Measurements from ENCODE around the gene ATAT1. TPM values are rescaled to one million over a fixed set of nuclear protein-coding genes. Genes with fewer than 3 reads are reported as not detected.

ATAT1 gene
- total and polyA plus RNA-seq, 9 of the 15 experiments (the other 6 are each of a cell fraction or from before 2014, with no cell fraction given) = 0.65 to 5.8 (median 1.6) TPM

DNA sequence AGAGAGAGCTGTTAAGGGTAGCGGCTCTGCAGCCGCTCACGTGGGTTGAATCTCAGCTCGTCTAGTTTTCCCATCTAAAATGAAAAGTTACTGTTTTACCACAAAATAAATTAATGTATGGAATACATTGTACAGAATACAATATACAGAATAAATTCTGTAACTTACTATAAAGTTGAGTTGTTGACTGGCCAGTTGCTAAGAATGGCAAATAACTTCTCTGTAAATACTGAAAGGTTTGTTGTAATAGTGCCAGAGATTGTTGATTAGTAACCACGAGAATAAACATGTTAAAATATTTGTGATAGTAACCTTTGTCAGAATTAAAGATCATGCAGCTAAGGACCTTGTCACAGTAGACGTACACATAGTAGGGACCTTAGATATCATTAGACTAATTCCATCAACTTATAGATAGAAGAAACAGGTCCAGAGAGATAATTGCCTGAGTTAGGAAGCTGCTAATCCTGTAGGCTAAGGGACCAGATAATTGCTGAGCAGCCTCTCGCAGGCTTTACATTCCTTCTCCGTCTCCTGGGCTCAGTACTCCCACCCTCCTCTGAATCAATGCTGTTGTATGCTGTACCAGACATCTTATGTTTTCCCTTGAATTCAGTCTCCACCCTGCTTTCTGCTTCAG lies 64.7 kb downstream of the ATAT1 start (continued):
- TF ChIP-seq MED1 (CRISPR knock-in tag; IDR thresholded peaks at IDR 0.05; ENCODE audit: borderline replicate concordance) = no peak
- no peak for TF ChIP-seq SMAD4 (CRISPR knock-in tag; conservative IDR thresholded peaks at IDR 0.05)
- TF ChIP-seq RBBP5 (IDR thresholded peaks at IDR 0.05; ENCODE audit: borderline replicate concordance, insufficient read depth, low read length, poor library complexity, severe bottlenecking) = no peak
- no peak for TF ChIP-seq CSDE1 (IDR thresholded peaks at IDR 0.05)
- TF ChIP-seq ILK (tag; IDR thresholded peaks at IDR 0.05; ENCODE audit: borderline replicate concordance, low read depth) = no peak
- no peak for TF ChIP-seq ZNF347 (CRISPR knock-in tag; IDR thresholded peaks at IDR 0.05; ENCODE audit: low read depth)
- TF ChIP-seq, protein P1, sequence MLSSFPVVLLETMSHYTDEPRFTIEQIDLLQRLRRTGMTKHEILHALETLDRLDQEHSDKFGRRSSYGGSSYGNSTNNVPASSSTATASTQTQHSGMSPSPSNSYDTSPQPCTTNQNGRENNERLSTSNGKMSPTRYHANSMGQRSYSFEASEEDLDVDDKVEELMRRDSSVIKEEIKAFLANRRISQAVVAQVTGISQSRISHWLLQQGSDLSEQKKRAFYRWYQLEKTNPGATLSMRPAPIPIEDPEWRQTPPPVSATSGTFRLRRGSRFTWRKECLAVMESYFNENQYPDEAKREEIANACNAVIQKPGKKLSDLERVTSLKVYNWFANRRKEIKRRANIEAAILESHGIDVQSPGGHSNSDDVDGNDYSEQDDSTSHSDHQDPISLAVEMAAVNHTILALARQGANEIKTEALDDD (IDR thresholded peaks at IDR 0.05) = no peak
- TF ChIP-seq, protein P2, sequence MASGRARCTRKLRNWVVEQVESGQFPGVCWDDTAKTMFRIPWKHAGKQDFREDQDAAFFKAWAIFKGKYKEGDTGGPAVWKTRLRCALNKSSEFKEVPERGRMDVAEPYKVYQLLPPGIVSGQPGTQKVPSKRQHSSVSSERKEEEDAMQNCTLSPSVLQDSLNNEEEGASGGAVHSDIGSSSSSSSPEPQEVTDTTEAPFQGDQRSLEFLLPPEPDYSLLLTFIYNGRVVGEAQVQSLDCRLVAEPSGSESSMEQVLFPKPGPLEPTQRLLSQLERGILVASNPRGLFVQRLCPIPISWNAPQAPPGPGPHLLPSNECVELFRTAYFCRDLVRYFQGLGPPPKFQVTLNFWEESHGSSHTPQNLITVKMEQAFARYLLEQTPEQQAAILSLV (tag; IDR thresholded peaks at IDR 0.05) = no peak
- no peak for TF ChIP-seq ZNF184 (CRISPR knock-in tag; IDR thresholded peaks at IDR 0.05)
- no peak for TF ChIP-seq ZNF384 (IDR thresholded peaks at IDR 0.05; ENCODE audit: low read depth, low read length)
- TF ChIP-seq, protein P3, sequence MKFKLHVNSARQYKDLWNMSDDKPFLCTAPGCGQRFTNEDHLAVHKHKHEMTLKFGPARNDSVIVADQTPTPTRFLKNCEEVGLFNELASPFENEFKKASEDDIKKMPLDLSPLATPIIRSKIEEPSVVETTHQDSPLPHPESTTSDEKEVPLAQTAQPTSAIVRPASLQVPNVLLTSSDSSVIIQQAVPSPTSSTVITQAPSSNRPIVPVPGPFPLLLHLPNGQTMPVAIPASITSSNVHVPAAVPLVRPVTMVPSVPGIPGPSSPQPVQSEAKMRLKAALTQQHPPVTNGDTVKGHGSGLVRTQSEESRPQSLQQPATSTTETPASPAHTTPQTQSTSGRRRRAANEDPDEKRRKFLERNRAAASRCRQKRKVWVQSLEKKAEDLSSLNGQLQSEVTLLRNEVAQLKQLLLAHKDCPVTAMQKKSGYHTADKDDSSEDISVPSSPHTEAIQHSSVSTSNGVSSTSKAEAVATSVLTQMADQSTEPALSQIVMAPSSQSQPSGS (CRISPR knock-in tag; IDR thresholded peaks at IDR 0.05) = no peak
- TF ChIP-seq RBM17 (IDR thresholded peaks at IDR 0.05; ENCODE audit: borderline replicate concordance, low read depth, low read length) = no peak
- TF ChIP-seq NFIC (IDR thresholded peaks at IDR 0.05) = peak; percentile 29; the same call in 1 of the 2 replicates
- no peak for TF ChIP-seq CBFA2T2 (conservative IDR thresholded peaks at IDR 0.05)
- TF ChIP-seq HMGN3 (IDR thresholded peaks at IDR 0.05; ENCODE audit: borderline replicate concordance, extremely low read depth, insufficient read length, low read depth, low read length) = no peak
- no peak for TF ChIP-seq ZNF3 (CRISPR knock-in tag; IDR thresholded peaks at IDR 0.05)
- TF ChIP-seq HDAC8 (tag; IDR thresholded peaks at IDR 0.05) = no peak
- TF ChIP-seq PHB2 (IDR thresholded peaks at IDR 0.05; ENCODE audit: low read depth) = no peak
- no peak for TF ChIP-seq ZC3H4 (CRISPR knock-in tag; IDR thresholded peaks at IDR 0.05; ENCODE audit: borderline replicate concordance)
- no peak for TF ChIP-seq ZSCAN32 (CRISPR knock-in tag; IDR thresholded peaks at IDR 0.05)
- TF ChIP-seq MAZ (CRISPR knock-in tag; conservative IDR thresholded peaks at IDR 0.05 in 1 of 2, IDR thresholded peaks at IDR 0.05 in 1 of 2) = no peak
- TF ChIP-seq NFATC3 (IDR thresholded peaks at IDR 0.05) = no peak
- no peak for TF ChIP-seq ZNF212 (CRISPR knock-in tag; IDR thresholded peaks at IDR 0.05)
- peak; percentile 52 to 56 for TF ChIP-seq NRF1 (conservative IDR thresholded peaks at IDR 0.05 in 1 of 2, IDR thresholded peaks at IDR 0.05 in 1 of 2)
- peak; percentile 53; the same call in 1 of the 2 replicates for TF ChIP-seq DPF2 (IDR thresholded peaks at IDR 0.05)
- no peak for TF ChIP-seq OTX1 (CRISPR knock-in tag; IDR thresholded peaks at IDR 0.05)
- no peak for TF ChIP-seq CREBBP (IDR thresholded peaks at IDR 0.05; ENCODE audit: low read depth, low read length)
- no peak for TF ChIP-seq ZNF584 (CRISPR knock-in tag; IDR thresholded peaks at IDR 0.05; ENCODE audit: low read depth)

Measured in K562 (cell line).